GM19324 (cell line): ENCODE results near the gene ADAR.

ENCODE experiments used
- ATAC-seq: cut with Tn5 transposase; IDR thresholded peaks from one replicate; pipeline ENCODE4 v1.9.1; 2021; ENCODE audit warnings: mild to moderate bottlenecking, moderate library complexity; ENCODE audit not compliant: unreplicated experiment, low FRiP score

ADAR gene

GRCh38 chr1:154559466-154560044, 48.4 kb downstream of the ADAR start:
- ATAC-seq: peak; percentile 21

DNA sequence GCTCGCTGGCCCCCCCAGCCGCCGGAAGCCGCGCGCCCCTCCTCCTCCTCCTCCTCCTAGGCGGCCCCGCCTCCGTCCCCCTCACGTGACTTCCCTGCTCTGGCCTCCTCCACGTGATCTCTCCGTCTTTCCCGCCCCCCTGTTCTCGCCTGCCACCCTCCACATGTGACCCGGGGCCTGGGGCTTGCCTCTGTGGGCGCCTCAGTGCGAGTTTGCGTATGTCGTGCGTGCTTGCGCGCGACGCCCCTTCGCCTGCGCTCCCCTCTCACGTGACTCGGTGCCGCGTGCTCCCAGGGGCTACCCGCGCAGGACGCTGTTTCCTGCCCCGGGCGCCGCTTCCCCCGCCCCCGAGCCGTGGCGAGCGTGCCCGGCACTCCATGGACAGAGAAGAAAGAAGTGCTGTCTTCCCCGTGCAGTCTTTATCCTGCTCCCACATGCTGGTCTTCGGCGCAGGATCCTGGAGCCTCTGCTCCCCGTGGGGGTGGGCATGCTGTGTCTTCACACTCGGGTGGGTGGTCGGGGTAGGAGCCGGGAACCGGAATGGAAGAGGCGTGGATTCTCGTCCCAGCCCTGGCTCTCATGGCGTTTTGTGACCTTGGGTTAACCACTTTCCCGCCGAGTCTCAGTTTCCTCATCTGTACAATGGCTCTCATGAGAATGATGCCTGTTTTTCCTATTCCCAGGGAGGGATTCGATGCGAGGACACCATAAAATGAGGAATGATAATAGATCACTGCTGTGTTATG, 49.1 kb downstream of the ADAR start:
- ATAC-seq: peak; percentile 94

GRCh38 chr1:154557939-154558719, 49.9 kb downstream of the ADAR start, which contains the start of gene UBE2Q1:
UBE2Q1 (minus strand) TSS chr1:154558662; CDS start chr1:154558553, 109 bp downstream.
- ATAC-seq: peak; percentile 13

DNA sequence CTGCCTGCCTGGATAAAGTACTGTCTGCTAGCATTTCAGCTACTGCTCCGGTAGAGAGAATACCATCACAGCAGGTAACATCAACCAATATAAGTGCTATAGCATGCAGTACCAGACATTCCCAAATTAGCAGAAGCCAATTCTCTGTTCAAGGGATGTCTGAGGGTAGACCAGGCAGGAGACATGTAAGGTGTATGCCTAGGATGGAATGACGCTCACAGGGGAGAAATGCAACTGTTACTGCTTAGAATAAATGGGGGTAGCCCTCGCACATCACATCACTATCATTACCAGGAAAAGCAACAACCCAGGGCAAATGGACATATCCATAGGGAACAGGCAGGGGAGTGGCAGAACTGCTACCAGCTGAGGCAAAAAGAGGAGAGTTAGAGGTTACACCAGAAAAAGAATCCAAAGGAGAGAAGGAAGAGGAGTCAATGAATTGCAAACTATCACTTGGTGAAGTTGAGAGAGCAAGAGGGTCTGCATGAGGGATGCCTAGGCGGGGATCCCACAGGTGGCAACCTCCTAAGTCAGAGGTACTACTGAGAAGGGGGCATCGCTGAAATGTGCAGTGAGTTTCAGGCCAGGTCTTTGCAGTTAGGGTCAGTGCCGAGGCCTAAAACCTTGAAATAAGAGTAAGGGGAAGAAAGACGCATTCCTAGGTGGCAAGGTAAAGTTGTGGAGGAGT, 50.6 kb downstream of the ADAR start:
- no peak for ATAC-seq

DNA sequence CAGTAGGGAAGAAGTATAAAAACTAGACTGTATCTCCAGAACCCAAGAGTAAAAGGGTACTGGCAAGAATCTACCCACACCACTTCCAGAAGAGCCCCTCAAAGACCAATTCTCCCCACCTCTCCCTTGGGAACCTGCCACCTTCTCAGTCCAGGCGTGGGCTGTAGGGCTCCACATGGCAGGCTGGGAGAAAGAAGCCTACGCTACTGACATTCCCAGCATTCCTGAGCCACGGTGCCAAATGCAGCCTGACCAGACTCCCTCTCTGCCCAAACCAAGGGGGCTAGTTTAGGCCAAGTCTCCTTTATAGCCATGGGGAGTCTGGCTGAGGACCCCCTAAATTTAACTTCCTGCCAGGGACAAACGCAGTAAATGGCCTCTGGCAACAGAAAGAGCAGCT, 51.6 kb downstream of the ADAR start:
- no peak for ATAC-seq

DNA sequence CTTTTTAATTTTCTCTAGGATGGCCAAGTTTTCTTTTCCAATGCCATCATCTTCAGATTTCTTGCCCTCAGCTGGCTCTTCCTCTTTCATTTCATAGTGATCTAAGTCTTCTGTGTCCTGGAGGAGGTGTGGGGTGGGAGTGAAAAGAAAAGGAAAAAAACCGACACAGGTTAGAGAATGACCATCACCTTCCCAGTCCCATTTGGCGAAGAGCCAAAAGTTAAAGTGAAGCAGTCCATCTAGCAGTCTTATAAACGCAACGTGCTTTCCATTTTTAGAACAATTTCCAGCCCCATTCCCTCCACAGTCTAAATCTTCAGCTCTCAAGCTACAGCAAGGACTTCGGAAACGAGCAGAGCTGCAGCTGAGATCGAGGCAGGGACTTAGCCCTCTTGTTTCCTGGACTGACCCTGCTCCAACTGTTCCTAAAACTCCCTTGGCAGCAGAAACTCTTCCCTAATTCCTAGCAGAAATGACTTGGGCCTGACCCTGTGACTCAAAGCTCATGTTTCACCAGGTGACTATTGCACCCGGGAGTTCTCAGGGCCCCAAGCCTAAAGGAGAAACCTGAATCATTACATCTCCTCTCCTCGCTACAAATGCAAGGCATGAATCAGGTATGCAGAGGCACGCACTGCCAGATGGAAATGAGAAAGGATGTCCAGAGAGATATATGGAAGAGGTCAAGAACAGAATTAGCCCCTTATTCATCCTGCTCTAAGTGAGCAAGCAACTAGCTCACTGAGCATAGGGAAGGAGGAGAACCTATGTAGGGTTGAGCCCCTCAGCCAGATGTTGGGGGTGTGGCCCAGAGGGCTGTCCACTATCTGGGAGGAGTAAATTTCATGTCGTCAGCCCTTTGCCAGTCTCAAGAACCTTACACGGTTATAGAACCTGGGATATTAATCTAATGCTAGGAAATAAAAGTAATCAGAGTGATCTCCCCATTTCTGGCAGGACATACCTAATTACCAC, 54.6 kb downstream of the ADAR start:
- ATAC-seq: no peak

GRCh38 chr1:154552036-154552435, 56.0 kb downstream of the ADAR start:
- no peak for ATAC-seq

GRCh38 chr1:154551474-154551873, 56.5 kb downstream of the ADAR start:
- no peak for ATAC-seq

- ATAC-seq: no peak
Measured at GRCh38 chr1:154550657-154551056, 57.3 kb downstream of the ADAR start.

- ATAC-seq: no peak
Measured at GRCh38 chr1:154550070-154550469, 57.9 kb downstream of the ADAR start.

DNA sequence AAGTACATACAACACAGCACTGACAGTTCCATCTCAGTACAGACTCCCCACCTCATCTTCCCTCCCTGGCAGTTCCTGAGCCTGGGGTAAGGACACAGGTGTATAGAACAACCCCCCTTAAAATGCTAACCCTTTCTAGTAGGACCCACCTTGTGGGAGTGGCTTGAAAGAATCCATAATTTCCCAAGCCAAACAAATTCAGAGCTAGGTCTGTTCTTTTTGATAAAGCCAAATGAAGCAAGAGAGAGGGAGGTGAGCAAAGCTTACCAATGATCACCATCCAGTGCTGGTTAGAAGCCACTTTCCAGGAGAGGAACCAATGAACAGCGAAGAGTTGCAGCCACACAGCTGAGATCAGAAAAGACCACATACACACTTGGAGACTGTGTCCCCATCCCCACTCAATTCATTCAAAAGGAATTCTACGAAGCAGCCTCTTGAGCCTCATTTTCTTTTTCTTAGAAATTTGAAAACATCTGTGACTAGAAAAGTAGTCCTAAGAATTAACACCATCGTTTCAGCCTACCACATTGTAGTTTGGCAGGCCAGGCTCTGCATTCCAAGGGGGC, 58.7 kb downstream of the ADAR start:
- no peak for ATAC-seq

DNA sequence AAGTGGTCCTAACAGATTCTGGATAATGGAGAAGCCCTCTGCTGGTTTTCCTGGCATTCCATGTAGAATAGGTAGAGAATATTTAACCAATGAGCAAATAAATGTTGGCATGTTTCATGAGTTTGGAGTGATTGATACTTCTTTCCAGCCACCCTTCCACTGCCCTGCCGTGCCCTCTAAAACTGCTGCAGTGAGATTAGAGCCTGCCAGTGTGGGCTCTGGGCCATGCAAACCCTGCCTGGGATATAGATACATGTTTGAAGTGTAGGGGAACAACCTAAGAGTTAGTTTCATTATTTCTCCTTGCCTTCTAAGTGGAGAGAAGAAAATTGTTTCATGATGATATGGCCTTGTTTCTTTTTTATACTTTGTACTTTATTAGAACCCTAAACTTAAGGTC, 60.0 kb downstream of the ADAR start:
- ATAC-seq: no peak

GRCh38 chr1:154547105-154547732, 60.8 kb downstream of the ADAR start:
- ATAC-seq: no peak

- no peak for ATAC-seq
Measured at GRCh38 chr1:154546264-154547063, 61.5 kb downstream of the ADAR start.

- ATAC-seq: no peak
Measured at GRCh38 chr1:154541231-154541630, 66.8 kb downstream of the ADAR start.

DNA sequence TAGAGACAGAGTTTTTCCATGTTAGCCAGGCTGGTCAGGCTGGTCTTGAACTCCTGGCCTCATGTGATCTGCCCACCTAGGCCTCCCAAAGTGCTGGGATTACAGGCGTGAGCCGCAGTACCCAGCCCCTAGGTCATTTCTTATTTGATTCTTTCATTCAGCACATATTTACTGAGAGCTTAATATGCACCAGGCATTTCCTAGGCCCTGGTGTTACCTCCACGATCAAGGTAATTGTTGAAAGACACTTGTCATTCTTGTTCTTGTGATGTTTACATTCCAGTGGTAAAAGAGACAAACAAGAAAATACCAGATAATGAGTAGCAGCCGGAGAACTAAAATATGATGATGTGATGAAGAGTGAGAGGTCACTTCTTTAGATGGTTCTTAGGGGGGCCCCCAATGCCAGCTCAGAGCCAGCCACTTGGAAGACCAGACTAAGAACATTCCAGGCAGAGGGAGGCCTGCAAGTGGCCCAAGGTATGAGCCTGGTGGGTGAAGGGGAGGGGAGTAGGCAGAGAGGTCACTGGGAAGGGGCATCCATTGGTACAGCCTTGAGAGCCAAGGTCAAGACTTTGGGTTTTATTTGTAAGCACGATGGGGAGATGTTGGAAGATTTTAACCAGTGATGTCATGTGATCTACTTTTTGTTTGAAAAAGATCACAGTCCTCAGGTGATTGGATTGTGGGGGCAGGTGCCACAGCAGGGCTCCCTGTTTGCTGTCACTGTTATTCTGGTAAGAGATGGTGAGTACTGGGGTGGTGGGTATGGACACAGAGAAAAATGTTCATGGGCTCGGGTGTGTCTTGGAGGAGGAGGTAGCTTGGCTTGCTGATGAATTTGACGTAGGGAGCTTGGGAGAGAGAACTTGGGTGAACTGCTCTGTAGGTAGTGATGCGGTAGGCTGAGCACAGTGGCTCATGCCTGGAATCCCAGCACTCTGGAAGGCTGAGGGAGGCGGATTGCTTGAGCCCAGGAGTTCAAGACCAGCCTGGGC, 68.2 kb downstream of the ADAR start:
- ATAC-seq: no peak

DNA sequence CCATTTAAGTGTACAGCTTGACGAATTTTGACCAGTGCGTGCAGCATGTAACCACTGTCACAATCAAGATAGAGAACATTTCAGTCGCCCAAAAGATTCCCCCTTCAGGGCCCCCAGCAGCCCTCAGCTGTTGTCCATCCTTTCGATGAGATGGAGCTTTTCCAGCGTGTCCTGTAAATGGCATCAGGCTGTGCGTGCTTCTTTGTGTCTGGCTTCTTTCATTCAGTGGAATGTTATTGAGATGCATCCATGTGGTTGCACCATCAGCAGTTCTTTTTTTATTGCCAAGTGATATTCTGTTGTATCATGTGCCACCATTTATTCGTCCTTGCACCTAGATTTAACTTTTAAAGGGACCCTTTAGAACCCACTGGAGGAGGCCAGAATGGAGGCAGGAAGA, 71.4 kb downstream of the ADAR start:
- no peak for ATAC-seq
